Measurements from ENCODE around the gene BCAT1.
"Not testable (repeated sequence)": the region's sequence is repeated elsewhere in the genome, so short reads cannot be mapped to it uniquely, and the experiment has no call there.

Gene BCAT1

GRCh38 chr12:24861766-24862540, 86.9 kb downstream of the BCAT1 start:
- DNase-seq (ENCODE audit: insufficient read length, low spot score): no peak
- FAIRE-seq: no peak

DNA sequence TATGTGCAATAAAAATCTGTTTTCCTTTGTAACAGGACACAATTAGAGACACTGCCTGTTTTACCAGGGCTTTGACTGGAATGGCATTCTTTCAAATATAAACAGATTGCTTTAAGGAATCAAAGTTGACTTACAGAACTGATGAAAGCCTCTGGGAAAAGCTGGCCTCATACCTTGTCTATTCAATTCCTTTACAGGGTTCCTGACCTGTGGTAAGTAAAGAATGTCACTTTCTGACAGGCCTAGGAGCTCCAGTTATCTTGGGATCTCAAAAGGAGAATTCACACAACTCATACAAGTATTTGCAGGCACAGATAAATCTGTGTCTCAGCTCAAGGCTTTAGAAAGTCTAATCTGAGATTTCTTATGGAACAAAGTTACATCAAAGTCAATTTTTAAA, 88.4 kb downstream of the BCAT1 start:
- FAIRE-seq: no peak

DNA sequence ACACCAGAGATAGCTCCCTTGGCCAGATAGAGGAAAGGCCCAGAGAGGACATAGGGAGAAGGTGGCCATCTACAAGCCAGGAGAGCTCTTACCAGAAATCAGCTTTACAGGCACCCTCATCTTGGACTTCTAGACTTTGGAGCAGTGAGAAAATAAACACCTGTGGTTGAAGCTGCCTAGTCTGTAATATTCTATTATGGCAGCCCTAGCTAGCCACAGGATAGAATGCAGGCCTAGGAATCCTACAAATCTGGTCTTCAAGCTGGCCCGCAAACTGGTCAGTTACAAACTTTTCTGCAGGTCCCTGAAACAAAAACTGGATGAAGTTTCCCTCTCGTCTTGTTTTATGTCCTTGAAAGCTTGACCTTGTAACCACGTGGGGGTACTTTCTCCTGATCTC, 92.4 kb downstream of the BCAT1 start:
- FAIRE-seq (no peak), DNase-seq (ENCODE audit: insufficient read length, low spot score) (no peak)

More for the DNA sequence above, 88.4 kb downstream of the BCAT1 start:
- no peak for DNase-seq (ENCODE audit: insufficient read length, low spot score)

DNA sequence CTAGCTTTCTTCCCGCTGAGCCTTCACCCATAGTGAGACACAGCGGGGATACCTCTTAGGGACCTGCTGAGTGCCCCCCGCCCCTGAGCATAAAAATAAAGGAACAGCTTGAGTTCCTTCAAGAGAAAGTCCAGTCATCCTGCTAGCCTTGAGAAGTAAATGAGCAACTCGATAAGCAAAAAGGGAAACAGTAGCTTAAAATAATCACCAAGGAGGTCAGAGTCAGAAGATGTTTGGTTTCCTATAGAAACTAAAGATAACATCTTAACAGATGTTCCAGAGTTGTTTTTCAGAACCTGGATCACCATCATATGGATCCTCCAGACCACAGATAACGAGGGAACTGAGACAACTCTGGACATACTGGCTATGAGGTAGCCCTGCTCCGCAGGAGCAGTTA, 94.0 kb downstream of the BCAT1 start:
- no peak for FAIRE-seq
- no peak for DNase-seq (ENCODE audit: insufficient read length, low spot score)

DNA sequence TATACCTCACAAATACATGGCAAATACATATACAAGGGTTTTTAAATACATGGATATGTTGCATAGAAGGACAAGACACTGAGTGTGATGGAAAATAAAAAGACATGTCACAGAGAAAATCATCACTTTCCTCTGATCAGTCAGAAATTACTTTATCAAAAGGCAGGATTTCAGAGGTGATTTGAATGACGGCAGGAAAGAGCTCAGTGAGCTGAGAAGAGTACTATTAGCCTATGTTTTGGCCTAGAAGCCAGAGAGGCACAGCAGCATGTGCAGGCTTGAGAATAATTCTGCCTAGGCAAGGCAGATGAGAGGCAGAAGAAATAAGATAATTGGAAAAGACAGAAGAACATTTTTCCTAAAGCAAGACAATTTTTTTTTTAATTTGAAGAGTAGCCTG, 94.9 kb downstream of the BCAT1 start:
- DNase-seq (ENCODE audit: insufficient read length, low spot score) (no peak), FAIRE-seq (peak; percentile 42)

GRCh38 chr12:24853588-24853987, 95.3 kb downstream of the BCAT1 start:
- FAIRE-seq: no peak
- DNase-seq (ENCODE audit: insufficient read length, low spot score): peak; percentile 10

GRCh38 chr12:24853094-24853493, 95.8 kb downstream of the BCAT1 start:
- no peak for DNase-seq (ENCODE audit: insufficient read length, low spot score)
- FAIRE-seq: no peak

DNA sequence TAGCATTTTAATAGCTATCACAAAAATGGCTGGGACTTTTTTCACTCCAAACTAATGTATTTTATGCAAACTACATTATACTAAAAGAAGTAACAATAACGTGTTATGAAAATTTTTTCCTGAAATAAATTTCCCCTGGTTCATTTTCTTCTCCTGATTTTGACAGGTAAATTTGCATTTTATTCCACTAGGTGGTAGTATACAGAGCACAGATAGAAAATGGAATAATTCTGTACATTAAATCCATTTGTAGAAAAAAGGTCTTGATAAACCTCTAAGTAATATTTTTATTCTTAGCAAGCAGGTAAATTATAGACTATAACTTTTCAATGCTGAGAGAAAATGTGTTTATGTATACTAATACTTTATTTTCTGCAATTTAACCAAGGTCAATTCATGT, 96.5 kb downstream of the BCAT1 start:
- FAIRE-seq: no peak
- no peak for DNase-seq (ENCODE audit: insufficient read length, low spot score)

DNA sequence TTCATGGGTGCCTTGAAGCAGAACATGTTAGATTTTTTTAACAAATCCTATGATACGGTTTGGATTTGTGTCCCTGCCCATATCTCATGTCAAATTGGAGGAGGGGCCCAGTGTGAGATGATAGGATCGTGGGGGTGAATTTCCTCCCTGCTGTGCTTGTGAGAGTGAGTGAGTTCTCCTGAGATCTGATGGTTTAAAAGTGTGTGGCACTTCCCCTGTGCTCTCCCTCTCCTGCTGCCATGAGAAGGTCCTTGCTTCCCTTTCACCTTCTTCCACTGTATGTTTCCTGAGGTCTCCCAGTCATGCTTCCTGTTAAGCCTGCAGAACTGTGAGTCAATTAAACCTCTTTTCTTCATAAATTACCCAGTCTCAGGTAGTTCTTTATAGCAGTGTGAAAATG, 97.0 kb downstream of the BCAT1 start:
- DNase-seq (ENCODE audit: insufficient read length, low spot score); FAIRE-seq: not testable (repeated sequence)

DNA sequence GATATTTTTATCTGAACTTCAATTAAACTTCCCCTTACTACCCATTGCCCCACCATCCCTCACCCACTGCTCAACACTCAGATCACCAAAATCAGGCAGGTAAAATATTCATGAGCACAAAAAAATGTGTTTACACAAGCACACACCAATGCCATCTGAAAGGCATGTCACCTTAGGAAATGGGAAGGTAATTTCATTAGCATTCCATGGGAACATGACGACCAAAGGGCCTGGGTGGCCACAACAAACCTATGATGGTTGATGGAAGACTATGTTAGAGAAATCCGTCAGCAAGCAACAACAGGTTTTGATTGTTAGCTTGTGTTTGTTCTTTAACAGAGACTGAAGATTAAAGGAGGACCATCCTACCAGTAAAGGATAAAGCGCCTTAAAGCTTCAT, 97.6 kb downstream of the BCAT1 start:
- DNase-seq (ENCODE audit: insufficient read length, low spot score) (no peak), FAIRE-seq (no peak)

DNA sequence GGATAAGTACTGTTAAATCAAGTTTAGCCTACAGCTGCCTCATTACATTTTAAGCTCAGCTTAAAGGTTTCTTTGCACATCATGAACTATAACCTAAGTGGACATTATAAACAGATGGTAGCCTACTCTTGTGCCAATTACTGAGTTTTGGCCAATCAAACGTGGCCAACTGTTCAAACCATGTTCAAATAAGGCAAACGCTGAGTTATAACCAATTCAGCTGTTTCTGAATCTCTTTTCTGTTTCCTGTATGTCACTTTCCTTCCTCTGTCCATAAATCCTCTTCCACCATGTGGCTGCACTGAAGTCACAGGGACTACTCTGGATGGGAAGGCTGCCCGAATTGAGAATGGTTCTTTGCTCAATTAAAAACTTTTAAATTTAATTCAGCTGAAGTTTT, 98.4 kb downstream of the BCAT1 start:
- no peak for FAIRE-seq
- no peak for DNase-seq (ENCODE audit: insufficient read length, low spot score)

GRCh38 chr12:24848941-24849477, 99.9 kb downstream of the BCAT1 start:
- DNase-seq (ENCODE audit: insufficient read length, low spot score) (no peak), FAIRE-seq (peak; percentile 79)

DNA sequence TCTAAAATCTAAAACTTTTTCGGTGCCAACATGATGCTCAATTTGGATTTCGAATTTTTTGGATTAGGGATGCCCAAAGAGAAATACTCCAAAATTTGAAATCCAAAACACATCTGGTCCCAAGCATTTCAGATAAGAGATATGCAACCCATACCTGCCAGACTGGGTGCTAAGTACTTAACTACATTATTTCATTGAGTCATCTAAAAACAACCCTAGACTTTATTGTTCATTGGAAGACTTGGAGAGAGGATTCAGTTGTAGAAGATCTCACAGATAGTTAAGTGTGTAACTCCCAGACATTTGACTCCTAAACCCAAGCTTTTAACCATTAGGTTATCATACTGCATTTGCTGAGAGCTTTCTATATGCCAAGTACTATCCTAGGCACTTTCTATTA, 102.2 kb downstream of the BCAT1 start:
- no peak for FAIRE-seq
- DNase-seq (ENCODE audit: insufficient read length, low spot score): no peak

GRCh38 chr12:24845615-24846014, 103.3 kb downstream of the BCAT1 start:
- DNase-seq (ENCODE audit: insufficient read length, low spot score) (no peak), FAIRE-seq (no peak)

- DNase-seq (ENCODE audit: insufficient read length, low spot score) (no peak), FAIRE-seq (no peak)
These were observed 108.7 kb downstream of the BCAT1 start for GRCh38 chr12:24840046-24840800.

DNA sequence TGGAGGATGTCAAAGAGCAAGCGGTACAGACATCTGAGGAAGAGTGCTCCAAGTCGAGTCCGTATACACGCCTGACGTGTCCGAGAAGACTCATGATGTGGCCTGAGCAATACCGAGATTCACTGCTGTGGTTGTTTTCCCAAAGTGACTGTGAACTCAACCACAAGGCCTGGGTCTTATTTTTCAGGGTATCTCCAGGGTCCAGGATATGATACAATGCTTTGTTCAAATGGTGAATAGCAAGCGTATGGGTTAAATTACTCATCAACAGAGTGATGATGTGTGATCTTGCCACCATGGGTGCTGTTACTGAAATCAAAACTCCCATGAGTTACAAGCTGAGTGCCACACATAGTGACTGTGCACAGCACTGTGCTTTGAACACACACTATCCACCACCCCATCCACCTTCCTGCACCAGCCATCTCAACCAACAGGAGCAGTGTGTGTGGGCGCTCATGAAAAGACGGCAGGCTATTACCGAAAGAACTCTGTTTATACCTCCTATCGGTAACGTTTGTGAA, 109.6 kb downstream of the BCAT1 start:
- no peak for DNase-seq (ENCODE audit: insufficient read length, low spot score)
- peak; percentile 60 for FAIRE-seq

DNA sequence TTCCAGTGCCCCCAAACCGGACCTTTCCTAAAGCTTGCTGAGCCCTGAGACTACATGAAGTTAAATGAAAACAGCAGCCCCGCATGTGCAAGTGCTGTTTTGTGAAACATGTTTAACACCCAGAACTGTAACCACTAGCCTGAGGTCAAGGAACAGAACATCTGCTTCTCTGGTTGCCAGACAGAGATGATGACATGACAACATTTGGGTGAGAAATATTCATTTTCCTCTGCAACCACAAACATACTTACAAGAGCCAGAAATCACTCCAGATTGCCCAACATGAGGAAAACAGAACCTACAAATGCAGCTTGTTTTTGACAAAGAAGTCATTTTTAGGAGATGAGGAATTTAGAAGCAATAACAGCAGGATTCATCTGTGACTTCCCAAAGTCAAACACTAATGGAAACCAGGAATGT, 110.4 kb downstream of the BCAT1 start:
- FAIRE-seq (no peak), DNase-seq (ENCODE audit: insufficient read length, low spot score) (no peak)

DNA sequence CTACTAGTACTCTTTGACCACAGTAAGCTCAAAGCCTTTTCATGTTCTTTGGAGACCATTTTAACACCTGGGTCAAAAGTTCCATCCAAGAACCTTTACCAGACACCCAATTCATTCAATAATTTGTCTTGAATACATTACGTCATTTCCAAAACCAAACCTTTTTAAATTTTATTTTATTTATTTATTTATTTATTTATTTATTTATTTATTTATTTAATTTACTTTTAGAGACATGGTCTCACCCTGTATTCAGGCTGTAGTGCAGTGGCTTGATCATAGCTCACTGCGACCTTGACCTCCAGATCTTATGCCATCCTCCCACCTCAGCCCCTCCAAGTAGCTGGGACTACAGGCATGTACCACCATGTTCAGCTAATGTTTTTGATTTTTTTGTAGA, 113.5 kb downstream of the BCAT1 start:
- no peak for FAIRE-seq
- no peak for DNase-seq (ENCODE audit: insufficient read length, low spot score)

- FAIRE-seq (no peak), DNase-seq (ENCODE audit: insufficient read length, low spot score) (no peak)
These were observed 115.4 kb downstream of the BCAT1 start for GRCh38 chr12:24833513-24833912.

DNA sequence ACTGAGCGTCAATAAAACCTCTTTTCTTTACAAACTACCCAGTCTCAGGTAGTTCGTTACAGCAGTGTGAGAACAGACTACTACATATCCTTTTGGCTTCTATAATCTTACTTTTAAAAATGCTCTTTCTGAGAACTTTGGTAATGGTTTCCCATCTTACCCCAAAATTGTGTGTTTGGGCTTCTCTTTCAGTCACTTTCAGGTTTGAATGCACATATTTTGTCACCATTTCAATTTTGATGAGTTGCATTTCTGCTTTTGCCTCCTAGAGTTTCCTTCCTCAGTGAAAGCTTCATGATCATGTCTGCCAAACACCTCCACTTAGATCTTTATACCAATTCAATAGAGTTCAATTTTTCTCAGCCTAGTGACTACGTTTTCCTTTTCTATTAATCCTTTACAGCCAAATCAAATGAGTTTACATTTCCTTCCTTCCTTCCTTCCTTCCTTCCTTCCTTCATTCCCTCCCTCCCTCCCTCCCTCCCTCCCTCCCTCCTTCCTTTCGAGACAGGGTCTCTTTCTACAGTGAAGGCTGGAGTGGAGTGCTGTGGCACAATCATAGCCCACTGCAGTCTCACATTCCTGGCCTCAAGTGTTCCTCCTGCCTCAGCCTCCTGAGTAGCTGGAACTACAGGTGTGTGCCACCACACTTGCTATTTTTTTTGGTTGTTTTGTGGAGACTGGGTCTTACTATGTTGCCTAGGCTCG, 124.9 kb downstream of the BCAT1 start:
- DNase-seq (ENCODE audit: insufficient read length, low spot score) (no peak), FAIRE-seq (no peak)
